ENCODE results near the gene IWS1. TPM values are rescaled to one million over a fixed set of nuclear protein-coding genes. Genes with fewer than 3 reads are reported as not detected.

The IWS1 gene
- total RNA-seq, 4 donors from 2014 or later, result 22.7 to 47.1 (median 33.2) TPM

DNA sequence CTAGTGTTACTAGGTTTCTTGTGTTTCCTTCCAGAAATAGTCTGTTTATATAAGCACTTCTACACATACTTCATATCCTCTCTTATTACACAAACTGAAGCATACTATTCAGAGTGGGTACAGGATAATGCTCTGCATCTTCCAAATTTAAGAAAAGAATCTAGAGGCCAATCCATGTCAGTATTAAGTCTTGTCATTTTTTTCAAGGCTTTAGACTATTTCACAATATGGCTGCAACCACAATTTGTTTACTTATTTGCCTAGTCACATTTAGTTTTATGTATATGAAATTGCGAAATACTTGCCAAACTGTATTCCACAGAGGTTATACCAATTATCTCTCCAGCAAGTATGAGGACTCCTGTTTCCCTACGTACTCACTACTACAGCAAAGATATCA lies 27.9 kb downstream of the IWS1 start:
- no peak for DNase-seq (ENCODE audit: low spot score in 2 of 2)
- no peak for TF ChIP-seq CTCF (IDR thresholded peaks at IDR 0.05)
- no peak for TF ChIP-seq POLR2A (IDR thresholded peaks at IDR 0.05)
- WGBS, 2 donors, result 74 to 89% methylated on average over 2 of the region's 2 CpGs
- intact Hi-C loops (cut with DNase I; ENCODE audit: low total_unique reads), result no loop called here
- H3K4me3 ChIP-seq (ENCODE audit: low read depth, poor library complexity, severe bottlenecking), result no peak overlapping the region

- no peak overlapping the region for H3K4me3 ChIP-seq (ENCODE audit: low read depth, poor library complexity, severe bottlenecking)
- TF ChIP-seq POLR2A (IDR thresholded peaks at IDR 0.05) (no peak), CTCF (IDR thresholded peaks at IDR 0.05) (no peak)
- DNase-seq (ENCODE audit: low spot score in 2 of 2), result no peak
- intact Hi-C loops (cut with DNase I; ENCODE audit: low total_unique reads), result no loop called here
- WGBS, 2 donors, result 91 to 92% methylated on average over 4 of the region's 4 CpGs
Observed at GRCh38 chr2:127490283-127490682, 36.0 kb downstream of the IWS1 start.

GRCh38 chr2:127486247-127487058 lies 39.8 kb downstream of the IWS1 start:
- no peak overlapping the region for H3K4me3 ChIP-seq (ENCODE audit: low read depth, poor library complexity, severe bottlenecking)
- TF ChIP-seq CTCF (IDR thresholded peaks at IDR 0.05), result no peak
- TF ChIP-seq POLR2A (IDR thresholded peaks at IDR 0.05), result no peak
- intact Hi-C loops (cut with DNase I; ENCODE audit: low total_unique reads), result loop anchor here (10.0 kb wide), 2 partner anchors 172 to 292 kb away; no protein-coding TSS in a partner anchor
- no peak for DNase-seq (ENCODE audit: low spot score in 2 of 2)
- 86 to 88% methylated on average over 8 of the region's 8 CpGs for WGBS, 2 donors

DNA sequence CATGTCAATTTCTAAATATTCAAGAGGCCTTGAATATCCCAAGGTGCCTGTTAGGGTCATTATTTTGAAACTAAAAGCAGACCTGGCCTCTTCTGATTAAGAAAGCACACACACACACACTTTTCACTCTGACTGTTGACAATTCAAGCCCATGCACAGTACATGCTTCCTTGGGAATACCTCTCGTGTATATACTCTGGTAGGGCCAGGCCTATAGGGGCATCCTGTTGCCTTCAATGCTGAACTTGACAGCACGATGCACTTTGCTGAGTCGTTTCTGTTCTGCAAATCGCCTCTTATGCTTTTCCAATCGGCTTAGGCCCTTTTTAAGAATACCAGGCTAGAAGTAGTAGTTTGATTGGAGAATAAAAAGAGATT lies 40.6 kb downstream of the IWS1 start:
- no peak for DNase-seq (ENCODE audit: low spot score in 2 of 2)
- H3K4me3 ChIP-seq (ENCODE audit: low read depth, poor library complexity, severe bottlenecking), result no peak overlapping the region
- TF ChIP-seq CTCF (IDR thresholded peaks at IDR 0.05) (no peak), POLR2A (IDR thresholded peaks at IDR 0.05) (no peak)
- intact Hi-C loops (cut with DNase I; ENCODE audit: low total_unique reads), result loop anchor here (10.0 kb wide), 2 partner anchors 171 to 291 kb away; no protein-coding TSS in a partner anchor
- 77 to 84% methylated on average over 5 of the region's 5 CpGs for WGBS, 2 donors

GRCh38 chr2:127485051-127485693 lies 41.1 kb downstream of the IWS1 start:
- no peak overlapping the region for H3K4me3 ChIP-seq (ENCODE audit: low read depth, poor library complexity, severe bottlenecking)
- intact Hi-C loops (cut with DNase I; ENCODE audit: low total_unique reads), result loop anchor here (10.0 kb wide), 2 partner anchors 170 to 290 kb away; no protein-coding TSS in a partner anchor
- no peak for TF ChIP-seq POLR2A (IDR thresholded peaks at IDR 0.05)
- no peak for TF ChIP-seq CTCF (IDR thresholded peaks at IDR 0.05)
- 65 to 66% methylated on average over 5 of the region's 5 CpGs for WGBS, 2 donors
- DNase-seq (ENCODE audit: low spot score in 2 of 2), result no peak
